HCEC 1CT (cell line): ENCODE results near the gene SWI5.

Experiments used
- DNase-seq: peaks from one replicate; pipeline ENCODE4 v3.0.0-alpha.2; 2017

The SWI5 gene

DNA sequence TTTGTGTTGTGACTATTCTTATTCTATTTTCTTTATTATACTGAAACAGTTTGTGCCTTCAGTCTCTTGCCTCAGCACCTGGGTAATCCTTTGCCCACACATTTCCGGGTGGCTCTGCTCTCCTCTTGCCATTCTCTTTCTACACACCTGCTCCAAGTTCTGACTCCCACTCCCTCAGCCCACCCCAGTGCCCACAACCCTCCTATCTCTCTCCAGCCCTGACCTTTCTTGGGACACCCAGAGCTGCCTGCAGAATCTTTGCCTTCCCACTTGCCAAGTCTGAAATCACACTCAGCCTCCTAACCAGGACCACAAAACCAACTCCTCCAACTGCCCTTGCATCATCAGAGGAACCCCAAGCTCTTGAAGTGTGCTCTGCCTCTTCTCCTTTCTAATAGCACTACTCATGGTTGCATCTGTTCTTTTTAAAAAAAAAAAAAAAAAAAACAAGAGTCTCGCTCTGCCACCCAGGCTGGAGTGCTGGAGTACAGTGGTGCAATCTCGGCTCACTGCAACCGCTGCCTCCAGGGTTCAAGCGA is 4.1 kb downstream of the SWI5 start:
- DNase-seq, result no peak

DNA sequence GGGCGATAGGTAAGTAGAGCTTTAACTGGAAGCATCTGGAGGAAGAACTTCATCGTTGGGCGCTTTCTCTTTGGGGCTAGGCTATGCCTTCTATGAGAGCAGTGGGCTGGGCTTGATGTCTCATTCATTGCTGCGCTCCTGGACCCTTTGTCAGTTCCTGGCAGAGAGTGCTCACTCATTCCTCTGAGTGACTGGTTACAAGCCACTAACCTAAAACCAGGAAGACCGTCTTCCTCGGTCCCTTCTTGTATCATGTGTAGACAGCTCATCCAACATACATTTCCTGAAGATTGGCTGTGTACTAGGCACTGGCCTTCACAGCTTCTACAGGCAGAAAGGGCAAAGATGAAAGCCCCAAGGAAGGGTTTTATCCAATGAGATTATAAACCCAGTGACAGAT is 6.4 kb downstream of the SWI5 start:
- no peak for DNase-seq

DNA sequence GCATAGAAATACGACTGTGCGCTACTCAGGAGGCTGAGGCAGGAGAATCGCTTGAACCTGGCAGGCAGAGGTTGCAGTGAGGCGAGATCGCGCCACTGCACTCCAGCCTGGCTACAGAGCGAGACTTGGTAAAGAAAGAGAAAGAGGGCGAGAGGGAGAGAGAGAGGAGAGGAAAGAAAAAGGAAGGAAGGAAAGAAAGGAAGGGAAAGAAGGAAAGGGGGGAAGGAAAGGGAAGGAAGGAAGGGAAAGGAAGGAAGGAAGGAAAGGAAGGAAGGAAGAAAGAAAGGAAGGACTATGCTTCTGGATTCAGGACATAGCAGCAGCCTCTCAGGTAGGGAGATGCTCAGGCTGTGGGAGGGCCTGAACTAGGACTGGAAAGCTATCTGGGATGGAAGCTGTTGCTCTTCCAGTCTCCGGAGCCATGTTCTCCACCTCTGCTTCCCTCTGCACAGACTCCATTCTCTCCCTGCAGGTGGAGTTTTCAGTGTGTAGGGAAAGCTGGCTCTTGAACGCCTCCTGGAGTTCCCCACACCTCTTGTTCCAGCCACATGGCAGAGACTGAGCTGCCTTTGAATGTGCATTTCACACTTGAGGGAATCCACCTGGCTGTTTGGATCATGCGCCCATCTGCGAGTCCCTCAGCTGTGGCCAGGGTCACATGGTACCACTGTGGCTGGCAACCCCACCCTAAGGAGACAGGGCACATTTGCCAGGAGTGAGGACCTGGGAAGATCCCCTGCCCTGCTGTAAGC is 9.1 kb downstream of the SWI5 start:
- no peak for DNase-seq

DNA sequence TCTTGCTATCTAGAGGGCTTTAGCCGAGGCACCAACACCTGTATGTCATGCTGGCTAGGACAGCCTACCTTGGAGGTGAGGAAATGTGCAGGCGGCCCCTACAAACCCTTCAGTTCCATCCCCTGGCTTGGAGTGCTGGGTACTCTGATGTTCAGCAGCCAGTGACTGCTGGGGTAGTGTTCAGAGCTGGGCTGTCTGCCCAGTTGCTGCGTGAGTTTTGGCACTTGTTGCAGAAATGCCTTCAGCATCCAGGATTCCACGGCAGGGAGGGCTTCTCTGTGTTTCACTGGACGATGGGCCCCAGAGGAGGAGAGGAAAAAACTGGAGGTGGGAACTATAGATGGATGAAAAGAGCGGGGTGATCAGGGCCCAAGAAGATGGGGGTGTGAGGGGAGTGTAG is 10.4 kb downstream of the SWI5 start:
- no peak for DNase-seq

DNA sequence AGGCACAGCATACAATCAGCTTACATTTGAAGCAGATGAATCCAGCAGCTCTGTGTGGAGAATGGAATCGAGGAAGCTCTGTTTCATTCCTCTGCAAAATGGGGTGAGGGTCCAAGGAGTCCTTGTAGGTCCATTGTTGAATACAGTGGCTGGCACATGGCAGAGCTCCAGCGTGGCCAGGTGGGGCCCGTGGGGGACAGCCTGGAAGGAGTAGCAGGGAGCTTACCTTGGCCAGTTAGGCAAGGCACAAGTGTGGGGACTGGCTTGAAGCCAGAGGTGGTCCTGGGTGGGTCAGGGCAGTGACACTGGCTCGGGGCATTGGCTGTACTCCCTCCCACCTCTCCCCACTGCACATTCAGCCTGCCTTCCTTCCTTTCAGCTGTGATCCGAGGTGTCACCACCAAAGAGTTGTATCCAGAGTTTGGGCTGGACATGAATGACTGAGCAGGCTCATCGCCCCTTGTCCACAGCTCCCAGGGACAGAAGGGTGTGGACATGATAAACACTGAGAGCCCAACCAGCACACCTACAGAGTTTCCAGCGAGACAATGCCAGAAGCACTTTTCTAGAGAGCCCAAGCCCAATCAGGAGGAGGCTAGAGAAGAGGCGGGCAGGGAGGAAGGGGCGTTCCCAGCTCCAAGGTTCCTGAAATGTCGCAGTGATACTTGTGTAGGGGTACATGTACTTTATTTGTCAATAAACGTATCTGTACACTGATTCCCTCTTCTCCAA is 12.4 kb downstream of the SWI5 start:
- no peak for DNase-seq

DNA sequence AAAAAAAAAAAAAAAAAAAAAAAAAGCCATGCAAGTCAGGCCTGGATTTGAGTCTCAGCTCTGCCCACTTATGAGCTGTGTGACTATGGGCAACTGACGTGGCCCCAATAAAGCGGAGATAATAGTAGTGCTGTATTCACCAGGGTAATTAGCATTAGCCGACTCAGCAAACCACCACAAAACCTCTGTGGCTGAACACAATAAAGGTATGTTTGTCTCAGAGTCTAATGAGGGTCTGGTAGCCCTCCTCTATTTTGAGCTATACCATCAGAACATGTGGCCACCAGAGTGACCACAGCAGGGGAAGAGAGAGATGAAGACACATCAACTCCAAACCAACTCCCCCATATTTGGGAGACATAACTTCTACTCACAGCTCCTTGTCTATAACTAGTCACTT is 15.9 kb downstream of the SWI5 start:
- no peak for DNase-seq

DNA sequence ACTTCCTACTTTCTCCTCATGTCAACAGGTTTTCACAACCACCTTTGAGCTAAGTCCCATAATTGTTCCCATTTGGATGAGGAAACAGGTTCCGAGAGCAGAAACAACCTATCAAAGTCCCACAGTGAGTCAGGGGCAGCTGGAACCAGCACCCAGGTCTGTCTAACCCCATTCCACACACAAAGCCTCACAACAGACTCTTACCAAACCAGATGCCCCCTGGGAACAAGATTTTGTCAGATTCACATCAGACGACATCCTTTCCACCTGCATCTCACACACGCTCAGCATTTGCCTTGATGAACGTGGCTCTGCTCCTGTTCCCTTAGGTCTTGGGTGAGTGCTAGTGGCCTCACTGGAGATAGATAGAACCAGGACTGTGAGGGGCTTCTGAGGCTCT is 17.0 kb downstream of the SWI5 start:
- DNase-seq, result no peak

DNA sequence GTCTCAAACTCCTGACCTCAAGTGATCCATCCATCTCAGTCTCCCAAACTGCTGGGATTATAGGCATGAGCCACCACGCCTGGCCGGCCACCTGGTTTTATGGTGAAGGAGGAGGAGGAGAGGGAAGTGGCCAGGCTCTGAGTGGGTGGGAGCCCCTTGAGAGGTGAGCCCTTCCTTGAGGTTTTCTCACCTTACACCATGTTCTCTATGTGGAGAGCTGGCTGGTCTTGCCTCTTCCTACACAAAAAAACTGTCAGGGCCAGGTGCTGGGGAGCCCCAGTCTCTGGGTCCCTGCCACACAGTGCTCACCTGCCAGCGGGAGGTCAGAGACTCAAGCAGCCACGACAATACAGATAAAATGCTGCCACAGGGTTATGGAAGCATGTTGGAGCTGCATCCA is 18.1 kb downstream of the SWI5 start:
- no peak for DNase-seq

DNA sequence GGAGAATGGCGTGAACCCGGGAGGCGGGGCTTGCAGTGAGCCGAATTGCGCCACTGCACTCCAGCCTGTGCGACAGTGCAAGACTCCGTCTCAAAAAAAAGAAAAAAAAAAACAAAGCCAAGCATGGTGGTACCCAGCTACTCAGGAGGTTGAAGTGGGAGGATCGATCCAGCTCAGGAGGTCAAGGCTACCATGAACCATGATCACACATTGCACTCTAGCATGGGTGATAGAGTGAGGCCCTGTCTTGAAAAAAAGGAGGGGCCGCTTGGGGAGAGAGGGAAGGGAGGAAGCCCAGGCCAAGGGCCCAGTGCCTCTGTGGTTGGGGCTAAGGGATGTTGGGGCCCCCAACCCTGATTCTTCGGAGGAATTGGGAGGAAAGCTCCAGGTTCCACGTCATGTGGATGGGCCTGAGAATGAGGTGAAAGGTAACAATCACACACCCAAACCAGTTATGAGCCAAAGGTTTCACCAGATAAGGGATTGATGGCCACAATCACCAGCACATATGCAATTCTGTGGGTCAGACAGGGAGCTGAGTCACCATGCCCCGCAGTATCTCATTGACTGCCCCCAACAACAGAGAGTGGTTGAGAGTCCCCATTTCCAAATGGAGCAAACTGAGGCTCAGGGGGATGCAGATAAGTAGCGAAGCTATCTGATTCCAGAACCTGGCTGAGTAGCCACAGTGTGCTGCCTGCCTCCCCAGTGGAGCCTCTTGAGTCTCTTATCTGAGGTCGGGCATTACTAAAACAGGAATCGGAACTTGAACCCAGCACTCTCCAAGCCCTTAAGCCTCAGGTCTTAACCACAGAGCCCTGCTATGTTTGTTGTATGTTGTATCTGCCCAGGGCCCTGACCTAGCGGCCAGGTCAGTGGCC is 20.5 kb downstream of the SWI5 start:
- no peak for DNase-seq

DNA sequence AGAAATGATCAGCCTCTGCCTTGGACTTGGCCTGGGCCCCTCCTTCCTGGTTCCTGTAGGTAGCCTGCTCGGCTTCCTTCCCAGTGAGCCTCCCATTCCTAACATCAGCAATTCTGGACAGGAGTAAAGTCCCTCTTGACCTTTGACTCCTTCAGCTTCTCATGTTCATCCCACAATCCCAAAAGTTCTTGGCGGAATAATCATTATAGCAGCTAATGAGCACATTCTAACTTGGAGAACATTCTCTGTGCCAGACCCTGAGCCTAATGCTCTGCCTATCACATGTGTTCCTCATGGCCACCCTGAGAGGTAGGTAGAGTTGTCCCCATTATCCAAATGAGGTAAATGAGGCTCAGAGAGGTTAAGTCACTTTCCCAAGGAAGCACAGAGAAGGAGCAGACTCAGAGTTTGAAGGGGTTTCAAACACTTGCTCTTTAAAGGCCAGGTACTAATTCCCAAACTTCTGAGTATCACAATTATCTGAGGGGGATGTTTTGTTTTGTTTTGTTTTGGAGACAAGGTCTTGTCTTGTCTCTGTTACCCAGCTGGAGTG is 21.2 kb downstream of the SWI5 start:
- DNase-seq, result no peak

DNA sequence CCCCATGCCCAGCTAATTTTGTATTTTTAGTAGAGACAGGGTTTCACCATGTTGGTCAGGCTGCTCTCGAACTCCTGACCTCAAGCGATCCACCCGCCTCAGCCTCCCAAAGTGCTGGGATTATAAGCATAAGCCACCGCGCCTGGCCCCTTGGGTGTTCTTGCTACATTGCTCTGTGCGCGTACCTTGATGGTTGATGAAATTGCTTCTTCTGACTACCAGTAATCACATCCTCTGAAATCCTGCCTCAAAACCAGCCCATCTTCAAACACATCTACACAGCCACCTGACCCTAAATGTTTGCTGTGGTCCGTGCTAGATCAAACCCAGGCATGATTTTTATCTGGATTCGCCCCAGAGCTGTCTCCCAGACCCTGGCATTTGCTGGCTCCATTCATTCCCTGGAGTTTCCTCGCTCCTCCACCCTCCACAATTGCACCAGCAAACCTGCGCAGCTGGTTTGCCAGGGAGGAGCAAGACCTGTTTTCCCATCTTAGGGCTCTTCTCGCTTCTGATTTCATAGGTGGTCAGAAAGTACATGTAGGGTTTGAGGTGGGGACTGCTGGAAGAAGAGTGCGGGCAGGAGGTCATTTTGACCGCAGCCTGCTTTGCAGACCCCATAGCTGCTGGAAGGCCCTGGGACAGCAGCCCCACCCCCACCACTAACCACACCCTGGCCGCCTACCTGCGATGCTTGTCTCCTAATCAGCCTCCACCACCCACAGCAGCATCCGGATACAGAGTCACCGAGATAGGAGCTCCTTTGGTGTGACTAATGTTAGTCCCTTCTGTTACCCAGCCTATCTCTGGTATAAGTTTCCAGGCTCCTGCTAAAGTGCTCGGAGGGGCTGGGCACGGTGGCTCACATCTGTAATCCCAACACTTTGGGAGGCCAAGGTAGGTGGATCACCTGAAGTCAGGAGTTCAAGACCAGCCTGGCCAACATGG is 22.7 kb downstream of the SWI5 start:
- no peak for DNase-seq

DNA sequence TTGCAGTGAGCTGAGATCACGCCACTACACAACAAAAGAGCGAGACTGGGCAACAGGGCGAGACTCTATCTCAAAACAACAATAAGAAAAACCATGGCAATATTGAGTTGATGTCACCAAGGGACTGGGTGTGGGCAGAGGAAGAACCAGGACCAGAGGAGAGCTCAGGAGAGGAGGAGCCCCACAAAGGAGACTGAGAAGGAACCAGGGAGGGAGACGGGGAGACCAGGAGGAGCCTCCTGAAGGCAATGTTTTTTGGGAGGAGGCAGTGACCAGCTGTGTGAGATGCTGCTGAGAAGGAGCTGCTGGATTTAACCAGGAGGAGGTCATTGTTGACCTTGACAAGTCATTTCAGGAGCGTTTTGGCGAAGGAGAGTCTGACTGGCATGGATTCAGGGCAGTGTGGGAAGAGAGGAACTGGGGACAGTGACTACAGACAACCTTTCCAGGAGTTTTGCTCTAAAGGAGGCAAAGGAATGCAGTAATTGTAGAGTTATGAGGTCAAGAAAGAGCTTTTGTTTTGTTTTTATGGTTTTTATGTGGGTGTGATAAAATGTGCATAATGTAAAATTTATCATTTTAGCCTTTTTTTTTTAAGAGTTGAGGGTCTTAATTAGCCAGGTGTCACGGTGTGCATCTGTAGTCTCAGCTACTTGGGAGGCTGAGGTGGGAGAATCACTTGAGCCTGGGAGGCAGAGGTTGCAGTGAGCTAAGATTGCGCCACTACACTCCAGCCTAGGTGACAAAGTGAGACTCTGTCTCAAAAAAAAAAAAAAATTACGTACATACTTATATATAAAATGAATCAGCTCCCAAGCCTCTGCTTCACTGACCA is 28.3 kb downstream of the SWI5 start:
- DNase-seq, result no peak

DNA sequence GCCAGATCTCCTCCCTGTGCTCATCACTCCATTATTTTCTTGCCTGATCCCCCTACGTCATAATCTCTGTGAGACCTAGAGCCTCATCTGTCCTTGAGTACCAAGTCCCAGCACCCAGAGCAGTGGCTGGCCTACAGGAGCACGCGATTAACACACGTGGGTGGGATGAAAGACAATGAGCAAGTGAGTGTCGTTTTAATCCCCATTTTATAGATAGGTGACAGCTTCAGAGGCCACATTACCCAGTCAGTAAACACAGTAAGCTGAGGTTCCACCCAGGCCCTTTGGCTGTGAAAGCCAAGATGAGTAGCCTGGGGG is 28.9 kb downstream of the SWI5 start:
- no peak for DNase-seq

DNA sequence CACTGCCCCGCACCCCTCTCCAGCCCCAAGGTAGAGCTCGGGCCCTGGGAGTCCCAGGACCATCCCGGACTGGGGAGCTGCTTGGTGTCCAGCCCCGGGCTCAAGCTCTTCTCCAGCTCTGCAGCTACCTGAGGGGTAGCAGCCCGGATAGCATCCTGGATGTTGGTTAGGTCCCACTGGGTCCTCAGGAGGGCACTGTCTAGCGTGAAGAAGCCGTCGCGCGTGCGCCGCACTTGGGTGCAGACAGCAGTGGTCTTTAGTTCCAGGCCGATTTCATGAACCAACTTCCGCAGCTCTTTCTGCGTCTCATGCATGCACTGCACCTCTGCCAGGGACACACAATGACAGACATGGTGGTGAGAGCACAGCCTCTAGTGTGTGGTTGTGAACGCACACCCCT is 33.5 kb downstream of the SWI5 start:
- DNase-seq, result no peak

DNA sequence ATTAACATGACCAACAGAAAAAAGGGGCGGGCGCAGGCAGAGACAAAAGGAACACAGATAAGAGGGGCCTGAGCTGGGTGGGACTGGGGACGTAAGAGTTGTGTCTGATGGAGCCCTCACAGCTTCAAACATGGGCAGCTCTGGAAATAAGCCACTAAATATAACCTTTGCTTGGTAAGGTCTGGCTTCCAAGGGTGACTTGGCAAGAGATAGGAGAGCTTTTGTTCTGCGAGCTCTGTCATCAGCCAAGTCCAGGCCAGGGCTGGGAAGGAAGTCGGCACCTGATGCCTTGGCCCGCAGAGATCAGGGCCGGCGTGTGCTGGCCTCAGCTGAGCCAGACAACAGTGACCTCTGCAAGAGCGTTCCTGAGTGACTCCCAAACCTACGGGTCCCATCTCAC is 34.4 kb downstream of the SWI5 start:
- no peak for DNase-seq

DNA sequence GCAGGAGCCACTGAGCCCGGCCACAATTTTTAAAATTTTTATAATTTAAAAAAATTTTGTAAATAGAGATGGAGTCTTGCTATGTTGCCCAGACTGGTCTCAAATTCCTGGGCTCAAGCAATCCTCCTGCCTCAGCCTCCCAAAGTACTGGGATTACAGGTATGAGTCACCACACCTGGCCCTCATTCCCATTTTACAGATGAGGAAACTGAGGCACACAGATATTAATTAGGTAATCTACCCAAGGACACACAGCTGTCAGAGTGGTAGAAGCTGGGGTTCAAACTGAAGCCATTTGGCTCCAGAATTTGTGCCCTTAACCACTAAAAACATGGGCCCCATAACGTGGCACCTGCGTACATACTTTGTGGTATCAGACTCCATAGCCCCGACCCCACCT is 38.6 kb downstream of the SWI5 start:
- no peak for DNase-seq

DNA sequence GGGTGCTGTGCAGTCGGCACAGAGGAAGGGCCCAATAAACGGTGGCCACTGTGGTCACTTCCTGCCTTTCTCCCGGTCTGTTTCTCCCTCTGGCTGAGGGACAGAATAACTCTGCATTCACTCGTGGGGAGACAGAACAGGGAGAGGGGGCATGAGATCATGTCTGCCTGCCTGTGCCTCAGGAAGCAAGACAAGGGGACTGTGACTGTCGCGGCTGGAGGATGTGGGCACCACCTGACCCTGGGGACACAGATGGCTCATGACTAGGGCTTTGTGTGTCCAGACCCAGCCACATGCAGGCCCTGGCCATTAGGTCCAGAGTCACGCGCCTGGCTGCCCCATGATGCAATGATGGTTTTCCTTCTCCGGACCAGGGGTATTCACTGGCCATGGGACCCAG is 40.3 kb downstream of the SWI5 start:
- DNase-seq, result no peak

DNA sequence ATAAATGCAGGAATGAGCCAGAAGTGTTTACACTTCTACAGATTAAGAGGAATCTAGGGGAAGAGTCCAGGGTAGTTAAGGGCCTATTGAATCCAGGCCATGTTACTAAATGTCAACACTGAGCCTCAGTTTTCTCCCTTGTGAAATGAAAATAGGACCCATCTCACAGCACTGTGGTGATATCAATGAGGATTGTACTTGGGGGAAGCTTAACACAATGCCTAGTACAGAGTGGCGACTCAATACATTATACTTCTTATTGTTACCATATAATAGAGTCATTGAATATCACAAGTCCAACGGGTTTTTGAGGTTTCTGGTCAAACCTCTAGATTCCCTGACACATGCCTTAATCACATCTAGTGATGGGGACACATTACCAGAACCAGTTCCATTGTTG is 41.6 kb downstream of the SWI5 start:
- DNase-seq, result no peak

DNA sequence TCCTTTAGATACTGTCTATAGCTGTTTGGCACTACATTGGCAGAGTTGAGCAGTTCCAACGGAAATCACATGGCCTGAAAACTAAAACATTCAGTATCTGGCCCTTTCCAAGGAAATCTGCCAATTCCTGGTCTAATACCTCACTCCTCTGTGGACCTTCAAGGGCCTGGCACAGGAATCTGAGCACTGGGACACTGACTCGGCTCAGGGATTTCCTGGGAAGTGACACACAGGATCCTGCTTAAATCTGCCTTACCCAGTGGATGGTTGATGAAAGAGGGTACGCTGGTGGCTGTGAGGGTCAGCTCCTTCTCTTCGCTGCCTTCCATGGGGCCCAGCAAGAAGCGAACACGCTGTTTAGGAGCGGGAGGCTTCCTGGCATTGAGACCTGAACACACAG is 45.3 kb downstream of the SWI5 start:
- DNase-seq, result no peak

DNA sequence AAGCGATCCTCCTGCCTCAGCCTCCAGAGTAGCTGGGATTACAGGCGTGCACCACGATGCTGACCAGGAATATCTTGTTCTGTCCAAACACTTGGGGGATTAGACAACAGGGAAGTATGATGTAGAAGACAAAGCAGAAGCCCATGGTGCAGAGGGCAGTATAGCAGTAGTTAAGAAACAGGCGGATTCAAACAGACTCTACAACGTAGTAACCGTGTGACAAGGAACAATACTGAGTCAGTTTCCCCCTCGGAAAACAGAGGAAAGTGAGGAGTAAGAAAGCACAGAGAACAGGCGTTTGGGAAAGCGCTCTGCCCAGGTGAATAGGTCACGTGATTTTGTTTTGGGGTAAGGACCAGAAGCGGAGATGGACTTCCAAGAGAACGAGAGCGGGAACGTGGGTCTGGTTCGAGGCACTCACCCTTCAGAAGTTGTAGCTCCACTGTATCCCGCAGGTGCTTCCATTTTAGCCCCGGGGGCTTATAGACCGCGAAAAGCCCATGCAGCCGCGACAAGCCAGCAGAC is 45.9 kb downstream of the SWI5 start:
- no peak for DNase-seq
